T-cell (primary cell): Measurements from ENCODE around the gene SLC2A9. TPM values are rescaled to one million over a fixed set of nuclear protein-coding genes. Genes with fewer than 3 reads are reported as not detected.
"Not testable (repeated sequence)": the region's sequence is repeated elsewhere in the genome, so short reads cannot be mapped to it uniquely, and the experiment has no call there.

Experiments used
- ATAC-seq, 4 experiments: fragments of 200-7000 bp in 3 of 4; fragments of 150-1000 bp in 1 of 4; cut with Tn5 transposase; replicated peaks in 1 of 4; 1 replicate in 3 of 4; 2 replicates in 1 of 4; pipeline ENCODE4 v1.10.0; 2021; ENCODE audit warnings: moderate library complexity in 3 of 4, mild to moderate bottlenecking in 2 of 4, moderate number of reproducible peaks in 1 of 4
- CTCF ChIA-PET, 2 donors: fragments of 300-600 bp; sonication (Branson Sonifier 250); formaldehyde crosslinking; loops; one replicate each; lab custom pipeline; 2022; ENCODE audit warnings: antibody characterized with exemption in 2 of 2; lab: Charles Lee
- POLR2A ChIA-PET, 2 donors: fragments of 300-600 bp; sonication (Branson Sonifier 250); formaldehyde crosslinking; loops; one replicate each; lab custom pipeline; 2022; ENCODE audit warnings: antibody characterized with exemption in 2 of 2; lab: Charles Lee
- DNase-seq, 35 experiments: peaks; one replicate each; pipeline versions ENCODE4 v3.0.0 to v3.0.0-alpha.2; 2013 to 2023
- H3K27ac ChIP-seq: one replicate; pipeline ENCODE4 v1.5.1; 2013; ENCODE audit warnings: low read length
- H3K27me3 ChIP-seq, 2 experiments: replicated peaks in 1 of 2; 1 replicate in 1 of 2; 2 replicates in 1 of 2; pipeline versions ENCODE4 v1.6.1 to v1.7.0; 2013; ENCODE audit warnings: low read length in 1 of 2, mixed read lengths in 1 of 2; ENCODE audit not compliant: control insufficient read depth in 2 of 2, insufficient read depth in 2 of 2; ENCODE audit errors: extremely low read depth in 1 of 2
- H3K36me3 ChIP-seq, 2 donors: 1 replicate in 1 of 2; 2 replicates in 1 of 2; pipeline versions ENCODE4 v1.6.1 to v1.7.0; 2013; ENCODE audit warnings: low read length in 1 of 2; ENCODE audit not compliant: control insufficient read depth in 2 of 2, insufficient read depth in 1 of 2; ENCODE audit errors: extremely low read depth in 1 of 2
- H3K4me1 ChIP-seq, 2 experiments: 1 replicate in 1 of 2; 2 replicates in 1 of 2; pipeline versions ENCODE4 v1.6.1 to v1.7.0; 2013; ENCODE audit warnings: low read length in 2 of 2, mixed read lengths in 1 of 2; ENCODE audit not compliant: insufficient read depth in 2 of 2, control insufficient read depth in 1 of 2; ENCODE audit errors: extremely low read depth in 1 of 2
- H3K4me3 ChIP-seq, 2 donors: 1 replicate in 1 of 2; 2 replicates in 1 of 2; pipeline versions ENCODE4 v1.5.1 to v1.7.0; 2013; ENCODE audit warnings: mild to moderate bottlenecking in 2 of 2, low read length in 1 of 2, moderate library complexity in 1 of 2; ENCODE audit not compliant: control insufficient read depth in 1 of 2; ENCODE audit errors: extremely low read depth in 1 of 2
- H3K9me3 ChIP-seq: 2 replicates; pipeline ENCODE4 v1.7.0; 2013
- H3K27ac Mint-ChIP-seq, 2 donors: one replicate each; pipeline ENCODE4 v1.8.0; 2020 to 2021; ENCODE audit warnings: mild to moderate bottlenecking in 2 of 2, mixed read lengths in 2 of 2
- H3K27me3 Mint-ChIP-seq, 2 donors: one replicate each; pipeline ENCODE4 v1.8.0; 2021 to 2022; ENCODE audit warnings: mixed read lengths in 2 of 2
- H3K36me3 Mint-ChIP-seq: one replicate; pipeline ENCODE4 v1.8.0; 2021; ENCODE audit warnings: mixed read lengths
- H3K4me1 Mint-ChIP-seq, 3 donors: one replicate each; pipeline ENCODE4 v1.8.0; 2020 to 2022; ENCODE audit warnings: mixed read lengths in 3 of 3, mild to moderate bottlenecking in 1 of 3
- H3K4me3 Mint-ChIP-seq, 3 donors: one replicate each; pipeline ENCODE4 v1.8.0; 2020 to 2022; ENCODE audit warnings: mild to moderate bottlenecking in 3 of 3, mixed read lengths in 3 of 3, moderate library complexity in 3 of 3
- H3K9me3 Mint-ChIP-seq, 3 donors: one replicate each; pipeline ENCODE4 v1.8.0; 2020 to 2022; ENCODE audit warnings: mixed read lengths in 3 of 3
- WGBS: methylation state at CpG from one replicate; pipeline ENCODE4 v1.1.5; 2013; ENCODE audit warnings: missing lambda C conversion rate; ENCODE audit not compliant: insufficient coverage; 5-methylcytosine and 5-hydroxymethylcytosine counted together
- total RNA-seq, 35 experiments: library from RNA in 6 of 35; stranded (reverse) in 6 of 35; fragments of 120-200 nt in 1 of 35; gene quantifications; one replicate each; pipeline versions ENCODE4 v1.2.1 to v1.2.4 and lab custom pipeline; 2013 to 2026

The SLC2A9 gene
- total RNA-seq, 5 donors from 2014 or later (not counting 1 experiment from before 2014, with no cell fraction given): 3.0 to 5.2 (median 4.4) TPM

GRCh38 chr4:9792381-9792780 is 228.9 kb downstream of the SLC2A9 start:
- CTCF ChIA-PET: interaction anchor here in 1 of 2 donors (0.9 kb wide), 1 partner anchor 14 kb away, joined by 13 read pairs; no protein-coding TSS in a partner anchor
- H3K4me3 Mint-ChIP-seq: no peak overlapping the region

DNA sequence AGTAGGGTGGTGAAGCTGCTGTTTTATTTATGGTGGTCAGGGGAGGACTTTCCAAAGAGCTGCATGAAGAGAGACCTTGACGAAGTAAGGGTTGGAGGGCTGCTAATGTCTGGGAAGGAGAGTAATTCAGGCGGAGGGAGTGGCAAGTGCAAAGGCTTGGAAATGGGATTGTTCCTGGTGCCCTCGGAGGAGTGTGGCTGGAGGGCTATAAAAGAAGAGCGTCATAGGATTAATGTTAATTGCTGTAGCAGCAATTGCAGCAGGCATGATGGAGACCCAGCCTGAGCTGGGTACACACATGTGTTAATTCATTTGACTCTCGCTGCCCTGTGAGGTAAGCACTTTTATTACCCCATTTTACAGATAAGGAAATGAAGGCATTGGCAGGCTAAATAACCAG is 235.4 kb downstream of the SLC2A9 start:
- H3K4me3 ChIP-seq, H3K4me1 Mint-ChIP-seq, H3K36me3 ChIP-seq, H3K4me1 ChIP-seq, H3K27ac Mint-ChIP-seq, DNase-seq, CTCF ChIA-PET, ATAC-seq, H3K4me3 Mint-ChIP-seq, H3K9me3 Mint-ChIP-seq, POLR2A ChIA-PET, H3K27ac ChIP-seq, H3K36me3 Mint-ChIP-seq, H3K9me3 ChIP-seq: not testable (repeated sequence)
- H3K27me3 ChIP-seq: peaks cover 2 to 19% of the 10 kb centered on the region in 2 experiments
- WGBS: 72% methylated on average over 3 of the region's 5 CpGs
- peaks cover 23 to 45% of the 10 kb centered on the region in 2 donors for H3K27me3 Mint-ChIP-seq

More at GRCh38 chr4:9792381-9792780, 228.9 kb downstream of the SLC2A9 start:
- Histone ChIP-seq H3K27ac (no peak overlapping the region), H3K9me3 (no peaks in the 10 kb centered on the region), H3K4me3 (no peak overlapping the region), H3K4me1 (no peaks in the 10 kb centered on the region), H3K27me3 (peaks cover 0 to 2% of the 10 kb centered on the region in 2 experiments), H3K36me3 (no peaks in the 10 kb centered on the region)
- POLR2A ChIA-PET: no interaction called here
- Mint-ChIP-seq H3K27ac (no peak overlapping the region), H3K4me1 (no peaks in the 10 kb centered on the region), H3K36me3 (no peaks in the 10 kb centered on the region), H3K27me3 (peaks cover 2 to 19% of the 10 kb centered on the region in 2 donors), H3K9me3 (peaks cover 2 to 10% (median 4%) of the 10 kb centered on the region in 3 donors)
- WGBS: 45% methylated on average over 2 of the region's 3 CpGs
- ATAC-seq: no peak
- DNase-seq: no peak

DNA sequence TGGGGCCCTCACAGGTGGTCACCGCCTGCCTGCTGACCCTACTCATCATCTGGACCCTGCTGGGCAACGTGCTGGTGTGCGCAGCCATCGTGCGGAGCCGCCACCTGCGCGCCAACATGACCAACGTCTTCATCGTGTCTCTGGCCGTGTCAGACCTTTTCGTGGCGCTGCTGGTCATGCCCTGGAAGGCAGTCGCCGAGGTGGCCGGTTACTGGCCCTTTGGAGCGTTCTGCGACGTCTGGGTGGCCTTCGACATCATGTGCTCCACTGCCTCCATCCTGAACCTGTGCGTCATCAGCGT is 239.2 kb downstream of the SLC2A9 start:
- Histone ChIP-seq H3K4me1 (no peaks in the 10 kb centered on the region), H3K4me3 (no peak overlapping the region), H3K27me3 (peaks cover 3 to 31% of the 10 kb centered on the region in 2 experiments), H3K9me3 (no peaks in the 10 kb centered on the region), H3K27ac (no peak overlapping the region), H3K36me3 (no peaks in the 10 kb centered on the region)
- ATAC-seq (no peak), DNase-seq (no peak)
- H3K9me3 Mint-ChIP-seq: no peaks in the 10 kb centered on the region
- H3K36me3 Mint-ChIP-seq: no peaks in the 10 kb centered on the region
- no peak overlapping the region for H3K27ac Mint-ChIP-seq
- CTCF ChIA-PET: interaction anchor here in 1 of 2 donors (0.6 kb wide), 1 partner anchor 17 kb away, joined by 3 read pairs; no protein-coding TSS in a partner anchor
- H3K27me3 Mint-ChIP-seq: peaks cover 48 to 52% of the 10 kb centered on the region in 2 donors
- 60% methylated on average over 22 of the region's 22 CpGs for WGBS
- no peaks in the 10 kb centered on the region for H3K4me1 Mint-ChIP-seq
- POLR2A ChIA-PET: no interaction called here
- H3K4me3 Mint-ChIP-seq: no peak overlapping the region

- H3K4me3 Mint-ChIP-seq: no peak within 1 kb of the TSS
- WGBS: 15% methylated on average over 78 of the region's 78 CpGs
- Histone ChIP-seq H3K36me3 (no peaks in the 10 kb centered on the region), H3K9me3 (no peaks in the 10 kb centered on the region), H3K27me3 (peaks cover 3 to 31% of the 10 kb centered on the region in 2 experiments), H3K27ac (no peak within 1 kb of the TSS), H3K4me3 (no peak within 1 kb of the TSS), H3K4me1 (no peaks in the 10 kb centered on the region)
- ChIA-PET POLR2A (no interaction called here), CTCF (interaction anchor here in 1 of 2 donors (0.6 kb wide), 1 partner anchor 18 kb away, joined by 3 read pairs; no protein-coding TSS in a partner anchor)
- no peaks in the 10 kb centered on the region for H3K36me3 Mint-ChIP-seq
- no peak within 1 kb of the TSS for H3K27ac Mint-ChIP-seq
- ATAC-seq (no peak), DNase-seq (no peak)
- H3K27me3 Mint-ChIP-seq: peaks cover 48 to 50% of the 10 kb centered on the region in 2 donors
- no peaks in the 10 kb centered on the region for H3K4me1 Mint-ChIP-seq
- no peaks in the 10 kb centered on the region for H3K9me3 Mint-ChIP-seq
Observed at GRCh38 chr4:9781343-9782135, 239.8 kb downstream of the SLC2A9 start, which contains the start of gene DRD5. TSS of gene DRD5 (plus strand) at chr4:9781634. CDS start at chr4:9782030, 396 bp downstream.

Other genes starting within 250 kb of the SLC2A9 start
- not detected for gene DRD5, start 239.9 kb downstream of the SLC2A9 start, total RNA-seq
- 100 to 1,000 TPM; 268 to 308 (median 304) TPM for gene WDR1, start 95.3 kb upstream of the SLC2A9 start, total RNA-seq